Colonic mucosa (tissue), 4 donors: ENCODE measurements around the gene OR2A12. TPM values are rescaled to one million over a fixed set of nuclear protein-coding genes. Genes with fewer than 3 reads are reported as not detected.

Experiments
- DNase-seq: peaks from one replicate; pipeline ENCODE4 v3.0.0-alpha.2; 2020
- H3K27ac ChIP-seq: fragments of 200-600 bp; one replicate; pipeline ENCODE4 v1.8.0; 2021
- H3K27me3 ChIP-seq: fragments of 200-600 bp; one replicate; pipeline ENCODE4 v1.8.0; 2021
- H3K36me3 ChIP-seq: fragments of 200-600 bp; one replicate; pipeline ENCODE4 v1.8.0; 2021
- H3K4me1 ChIP-seq: fragments of 200-600 bp; one replicate; pipeline ENCODE4 v1.8.0; 2021; ENCODE audit warnings: mild to moderate bottlenecking
- H3K4me3 ChIP-seq: fragments of 200-600 bp; one replicate; pipeline ENCODE4 v1.8.0; 2021
- H3K9ac ChIP-seq, 2 donors: one replicate each; pipeline ENCODE4 v1.7.0; 2013; ENCODE audit warnings: control low read depth in 2 of 2, low read depth in 2 of 2, low read length in 2 of 2
- H3K9me3 ChIP-seq: fragments of 200-600 bp; one replicate; pipeline ENCODE4 v1.8.0; 2021
- CTCF ChIP-seq: fragments of 200-600 bp; IDR thresholded peaks from one replicate; pipeline ENCODE4 v1.8.0; 2022; ENCODE audit warnings: antibody characterized with exemption, mild to moderate bottlenecking
- intact Hi-C: fragments of 100-400 bp; cut with DNase I; formaldehyde crosslinking; loops from one replicate; pipeline ENCODE4 v1.14.1; 2022
- total RNA-seq, 2 donors: library from RNA; stranded (reverse); fragmentation: NEBNext Ultra II Directional in 1 of 2; extraction: Animal tissue kit (Norgen Biotek cat#: 25700) in 1 of 2; gene quantifications; one replicate each; pipeline ENCODE4 v1.2.1, GENCODE V29; 2021
- donor health status: healthy.
- donor health status: DM: no; HTN: no; CAD: no.
- donor health status: DM: no; HTN: no; CAD: no.

OR2A12 gene
- not detected for total RNA-seq

GRCh38 chr7:144085978-144086377, at the start of gene OR2A12:
Gene OR2A12 (plus strand): TSS chr7:144086278. CDS start chr7:144095108, 8,830 bp downstream.
- DNase-seq: no peak
- Histone ChIP-seq H3K9me3 (no peaks in the 10 kb centered on the region), H3K4me1 (no peaks in the 10 kb centered on the region), H3K4me3 (no peak within 1 kb of the TSS), H3K36me3 (no peaks in the 10 kb centered on the region), H3K27ac (no peak within 1 kb of the TSS), H3K9ac (no peak within 1 kb of the TSS), H3K27me3 (no peaks in the 10 kb centered on the region)
- intact Hi-C loops: no loop called here
- TF ChIP-seq CTCF: no peak

- Histone ChIP-seq H3K9me3 (no peaks in the 10 kb centered on the region), H3K36me3 (no peaks in the 10 kb centered on the region), H3K4me3 (no peak overlapping the region), H3K27me3 (no peaks in the 10 kb centered on the region), H3K27ac (no peak overlapping the region), H3K9ac (no peak overlapping the region), H3K4me1 (no peaks in the 10 kb centered on the region)
- no peak for TF ChIP-seq CTCF
- DNase-seq: no peak
- intact Hi-C loops: no loop called here
Observed at GRCh38 chr7:144036302-144036885, 49.7 kb upstream of the OR2A12 start.

GRCh38 chr7:144037414-144038035, 48.6 kb upstream of the OR2A12 start:
- TF ChIP-seq CTCF: no peak
- Histone ChIP-seq H3K9me3 (no peaks in the 10 kb centered on the region), H3K36me3 (no peaks in the 10 kb centered on the region), H3K27ac (no peak overlapping the region), H3K4me1 (no peaks in the 10 kb centered on the region), H3K9ac (no peak overlapping the region), H3K4me3 (no peak overlapping the region), H3K27me3 (no peaks in the 10 kb centered on the region)
- DNase-seq: no peak
- intact Hi-C loops: no loop called here

- H3K36me3 ChIP-seq: no peaks in the 10 kb centered on the region
- H3K9me3 ChIP-seq: no peaks in the 10 kb centered on the region
- intact Hi-C loops: no loop called here
- H3K27ac ChIP-seq: no peak overlapping the region
- no peaks in the 10 kb centered on the region for H3K4me1 ChIP-seq
- no peak for DNase-seq
- no peak overlapping the region for H3K4me3 ChIP-seq
- no peaks in the 10 kb centered on the region for H3K27me3 ChIP-seq
- TF ChIP-seq CTCF: no peak
- no peak overlapping the region for H3K9ac ChIP-seq
Observed at GRCh38 chr7:144038887-144039286, 47.2 kb upstream of the OR2A12 start.

- Histone ChIP-seq H3K9ac (no peak within 1 kb of the TSS), H3K36me3 (no peaks in the 10 kb centered on the region), H3K27me3 (no peaks in the 10 kb centered on the region), H3K27ac (no peak within 1 kb of the TSS), H3K9me3 (no peaks in the 10 kb centered on the region), H3K4me1 (no peaks in the 10 kb centered on the region), H3K4me3 (no peak within 1 kb of the TSS)
- no peak for DNase-seq
- TF ChIP-seq CTCF: no peak
- intact Hi-C loops: no loop called here
Observed at GRCh38 chr7:144048648-144049047, 37.4 kb upstream of the OR2A12 start, which contains the start of gene OR2A5. Gene OR2A5 (plus strand): TSS chr7:144048948. CDS start chr7:144050402, 1,454 bp downstream.
